Kasumi-1 (cell line): ENCODE data around the gene CELF1.
"Not testable (repeated sequence)": the region's sequence is repeated elsewhere in the genome, so short reads cannot be mapped to it uniquely, and the experiment has no call there.

Source experiments
- DNase-seq, 2 experiments: peaks; one replicate each; lab custom pipeline; 2025; lab: John Stamatoyannopoulos, UW

Gene CELF1

GRCh38 chr11:47538741-47539565 lies 14.0 kb downstream of the CELF1 start:
- no peak for DNase-seq

- no peak for DNase-seq
Observed at GRCh38 chr11:47536915-47537314, 16.0 kb downstream of the CELF1 start.

GRCh38 chr11:47534704-47535251 lies 18.2 kb downstream of the CELF1 start:
- no peak for DNase-seq

- no peak for DNase-seq
Observed at GRCh38 chr11:47533690-47534151, 19.2 kb downstream of the CELF1 start.

- DNase-seq: no peak
Observed at GRCh38 chr11:47532597-47533213, 20.2 kb downstream of the CELF1 start.

- no peak for DNase-seq
Observed at GRCh38 chr11:47531666-47532065, 21.3 kb downstream of the CELF1 start.

GRCh38 chr11:47530721-47531120 lies 22.2 kb downstream of the CELF1 start:
- DNase-seq: not testable (repeated sequence)

GRCh38 chr11:47529951-47530350 lies 23.0 kb downstream of the CELF1 start:
- DNase-seq: no peak

GRCh38 chr11:47527186-47527585 lies 25.7 kb downstream of the CELF1 start:
- DNase-seq: no peak

- not testable (repeated sequence) for DNase-seq
Observed at GRCh38 chr11:47526032-47526431, 26.9 kb downstream of the CELF1 start.

DNA sequence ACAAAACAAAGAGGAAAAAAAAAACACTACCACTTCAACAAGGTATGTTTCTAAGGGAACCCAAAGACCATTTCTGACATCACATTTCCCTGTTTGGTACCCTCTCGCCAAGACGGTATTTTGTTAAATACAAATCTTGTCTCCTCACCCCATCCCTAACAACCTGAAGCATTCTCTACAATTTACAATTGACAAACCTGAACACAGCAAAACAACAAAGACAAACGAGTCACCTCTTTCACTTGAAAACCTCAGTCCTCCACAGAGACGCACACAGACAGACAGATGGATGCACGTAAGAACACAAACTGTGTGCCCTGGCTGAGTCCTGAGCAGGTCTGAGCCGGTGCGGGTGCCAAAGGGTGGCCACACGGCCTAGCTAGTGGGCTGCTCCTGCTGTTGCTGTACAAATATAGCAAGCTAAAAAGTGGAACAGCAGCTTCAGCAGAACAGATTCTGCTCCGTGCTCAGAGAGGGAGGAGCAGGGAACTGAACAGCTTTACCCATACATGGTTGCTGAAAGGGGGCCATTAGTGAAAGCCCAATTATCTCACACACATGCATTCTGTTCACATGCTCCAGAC lies 28.5 kb downstream of the CELF1 start:
- peak; percentile 16 to 17 for DNase-seq

DNA sequence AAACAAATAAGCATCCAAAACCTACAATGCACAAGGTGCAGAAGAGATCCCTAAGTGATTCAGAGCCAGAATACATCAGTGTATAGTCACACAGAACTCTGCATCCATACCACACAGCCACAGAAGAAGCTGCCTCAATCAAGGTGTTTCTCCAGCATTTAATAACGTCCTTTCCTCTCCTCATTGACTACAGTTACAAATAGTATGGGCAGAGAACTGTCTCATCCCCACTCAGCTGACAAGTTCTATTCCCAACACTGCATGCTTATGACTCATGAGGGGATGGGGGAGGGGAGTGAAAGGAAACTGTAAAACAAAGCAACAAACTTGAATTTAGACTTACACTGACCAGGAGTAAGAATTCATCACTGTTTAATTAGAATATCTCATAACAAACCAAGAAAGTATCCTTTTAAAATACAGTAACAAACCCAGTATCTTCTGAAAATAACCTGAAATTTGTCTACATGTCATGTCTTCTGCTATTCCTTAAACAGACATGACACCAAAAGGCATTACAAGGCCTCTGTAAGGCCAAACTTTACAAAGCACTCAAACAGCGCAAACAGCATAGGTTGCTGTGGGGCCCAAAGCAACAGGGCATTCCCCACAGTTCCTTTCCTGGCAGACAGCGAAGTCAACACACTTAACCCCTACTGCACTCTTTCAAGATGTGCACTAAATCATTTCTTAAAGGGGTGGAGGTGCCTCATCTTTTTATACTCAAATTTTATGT lies 29.3 kb downstream of the CELF1 start:
- DNase-seq: peak; percentile 24 to 45

- DNase-seq: no peak
Observed at GRCh38 chr11:47518212-47518964, 34.5 kb downstream of the CELF1 start.

DNA sequence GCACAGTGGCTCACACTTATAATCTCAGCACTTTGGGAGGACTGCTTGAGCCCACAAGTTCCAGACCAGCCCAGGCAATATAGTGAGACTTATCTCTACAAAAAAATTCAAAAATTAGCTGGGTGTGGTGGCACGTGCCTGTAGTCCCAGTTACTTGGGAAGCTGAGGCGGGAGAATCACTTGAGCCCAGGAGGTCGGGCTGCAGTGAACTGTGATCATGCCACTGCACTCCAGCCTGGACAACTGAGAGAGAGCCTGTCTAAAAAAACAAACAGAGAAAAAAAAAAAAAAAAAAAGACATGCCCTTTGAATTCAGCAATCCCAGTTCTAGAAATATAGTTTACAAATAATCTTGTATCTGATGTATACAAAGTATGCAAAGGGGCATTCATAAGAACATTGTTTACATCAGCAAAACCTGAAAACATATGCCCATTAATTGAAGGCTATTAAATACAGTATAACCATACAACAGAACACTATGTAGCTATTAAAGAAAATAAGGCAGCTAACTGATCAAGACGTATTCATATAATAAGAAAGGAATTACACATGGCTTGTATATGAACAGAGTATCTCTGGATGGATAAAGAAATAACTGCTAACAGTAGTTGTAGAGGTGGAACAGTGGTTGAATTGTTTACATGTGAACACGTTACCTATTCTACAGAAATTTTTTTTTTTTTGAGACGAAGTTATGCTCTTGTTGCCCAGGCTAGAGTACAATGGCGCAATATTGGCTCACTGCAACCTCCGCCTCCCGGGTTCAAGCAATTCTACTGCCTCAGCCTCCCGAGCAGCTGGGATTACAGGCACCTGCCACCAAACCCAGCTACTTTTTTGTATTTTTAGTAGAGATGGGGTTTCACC lies 35.7 kb downstream of the CELF1 start:
- DNase-seq: no peak

GRCh38 chr11:47516155-47516554 lies 36.8 kb downstream of the CELF1 start:
- DNase-seq: no peak

DNA sequence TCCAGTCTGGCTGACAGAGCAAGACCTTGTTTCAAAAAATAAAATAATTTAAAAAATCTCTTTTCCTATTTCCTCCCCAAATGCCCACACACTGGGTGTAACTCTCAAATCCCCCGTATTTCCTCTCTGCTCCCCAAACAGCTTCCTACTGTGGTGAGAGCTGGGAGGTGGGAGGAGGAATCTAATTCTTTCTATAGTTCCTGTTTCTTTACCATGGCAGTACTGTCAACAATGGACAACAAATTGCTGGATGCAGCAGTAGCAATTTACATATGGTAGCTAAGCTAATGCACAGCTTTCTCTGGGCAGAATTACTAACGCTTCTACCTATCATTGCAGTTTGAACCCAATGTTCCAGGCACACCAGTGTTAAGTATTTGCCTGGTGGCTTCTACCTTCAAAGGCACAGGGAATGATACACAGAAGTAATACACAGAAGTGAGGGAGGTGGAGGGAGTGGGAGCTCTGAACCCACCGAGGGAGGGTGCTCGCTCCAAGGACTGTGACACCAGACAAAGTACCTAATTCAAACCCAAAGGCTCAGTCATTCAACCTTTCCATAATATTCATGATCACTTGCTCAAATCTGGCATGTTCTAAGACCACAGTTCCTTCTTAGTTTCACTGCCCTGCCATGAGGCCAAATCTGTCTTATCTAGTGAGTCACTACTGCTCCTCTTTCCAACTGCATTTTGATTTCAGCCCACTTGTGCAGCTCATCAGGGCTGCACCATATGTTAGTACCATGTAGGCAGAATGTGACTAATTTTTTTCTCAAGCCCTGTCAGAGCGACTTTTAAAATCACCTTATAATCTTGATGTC lies 37.9 kb downstream of the CELF1 start:
- DNase-seq: peak; percentile 85

DNA sequence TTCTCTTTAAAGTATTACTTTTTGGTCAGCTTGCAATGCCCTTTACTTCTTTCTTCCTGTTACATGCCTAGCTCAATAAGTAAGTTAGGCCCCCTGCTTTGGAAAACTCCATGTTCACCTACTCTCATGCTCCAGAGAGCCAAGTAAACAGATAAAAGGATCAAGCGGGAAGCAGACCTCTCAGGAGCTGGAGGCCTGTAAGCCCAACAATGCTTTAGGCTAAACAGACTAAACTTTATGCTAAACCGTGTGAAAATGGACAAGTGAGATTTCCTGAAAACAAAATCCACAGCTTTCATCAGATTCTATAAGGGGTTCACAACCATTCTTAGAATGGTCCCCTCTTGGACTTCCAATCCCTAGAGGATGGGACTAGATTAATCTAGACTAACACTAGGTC lies 40.2 kb downstream of the CELF1 start:
- DNase-seq: no peak

- DNase-seq: no peak
Observed at GRCh38 chr11:47511917-47512316, 41.0 kb downstream of the CELF1 start.

DNA sequence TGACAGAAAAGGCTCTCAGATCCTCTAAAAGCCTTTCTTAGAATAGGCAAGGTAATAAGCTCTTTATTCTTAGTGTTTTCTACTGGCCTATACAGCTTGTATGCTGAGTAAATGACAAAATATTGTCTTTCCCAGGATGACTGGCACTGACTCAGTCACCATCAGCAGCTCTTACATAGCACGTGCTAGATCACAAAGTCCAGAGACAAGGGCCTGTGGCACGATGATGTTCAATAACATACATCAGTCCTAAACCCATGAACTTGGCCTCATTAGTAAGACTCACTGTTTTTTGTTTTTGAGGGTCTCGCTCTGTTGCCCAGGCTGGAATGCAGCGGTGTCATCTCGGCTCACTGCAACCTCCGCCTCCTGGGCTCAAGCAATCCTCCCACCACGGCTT lies 42.7 kb downstream of the CELF1 start:
- no peak for DNase-seq
